GM18526 (cell line): ENCODE results near the gene PREB.

Source experiments
- POLR2A ChIP-seq: IDR thresholded peaks from 3 replicates; pipeline ENCODE4 v1.6.1; 2011; ENCODE audit not compliant: insufficient read length; ENCODE audit errors: extremely low read depth

The PREB gene, protein sequence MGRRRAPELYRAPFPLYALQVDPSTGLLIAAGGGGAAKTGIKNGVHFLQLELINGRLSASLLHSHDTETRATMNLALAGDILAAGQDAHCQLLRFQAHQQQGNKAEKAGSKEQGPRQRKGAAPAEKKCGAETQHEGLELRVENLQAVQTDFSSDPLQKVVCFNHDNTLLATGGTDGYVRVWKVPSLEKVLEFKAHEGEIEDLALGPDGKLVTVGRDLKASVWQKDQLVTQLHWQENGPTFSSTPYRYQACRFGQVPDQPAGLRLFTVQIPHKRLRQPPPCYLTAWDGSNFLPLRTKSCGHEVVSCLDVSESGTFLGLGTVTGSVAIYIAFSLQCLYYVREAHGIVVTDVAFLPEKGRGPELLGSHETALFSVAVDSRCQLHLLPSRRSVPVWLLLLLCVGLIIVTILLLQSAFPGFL

DNA sequence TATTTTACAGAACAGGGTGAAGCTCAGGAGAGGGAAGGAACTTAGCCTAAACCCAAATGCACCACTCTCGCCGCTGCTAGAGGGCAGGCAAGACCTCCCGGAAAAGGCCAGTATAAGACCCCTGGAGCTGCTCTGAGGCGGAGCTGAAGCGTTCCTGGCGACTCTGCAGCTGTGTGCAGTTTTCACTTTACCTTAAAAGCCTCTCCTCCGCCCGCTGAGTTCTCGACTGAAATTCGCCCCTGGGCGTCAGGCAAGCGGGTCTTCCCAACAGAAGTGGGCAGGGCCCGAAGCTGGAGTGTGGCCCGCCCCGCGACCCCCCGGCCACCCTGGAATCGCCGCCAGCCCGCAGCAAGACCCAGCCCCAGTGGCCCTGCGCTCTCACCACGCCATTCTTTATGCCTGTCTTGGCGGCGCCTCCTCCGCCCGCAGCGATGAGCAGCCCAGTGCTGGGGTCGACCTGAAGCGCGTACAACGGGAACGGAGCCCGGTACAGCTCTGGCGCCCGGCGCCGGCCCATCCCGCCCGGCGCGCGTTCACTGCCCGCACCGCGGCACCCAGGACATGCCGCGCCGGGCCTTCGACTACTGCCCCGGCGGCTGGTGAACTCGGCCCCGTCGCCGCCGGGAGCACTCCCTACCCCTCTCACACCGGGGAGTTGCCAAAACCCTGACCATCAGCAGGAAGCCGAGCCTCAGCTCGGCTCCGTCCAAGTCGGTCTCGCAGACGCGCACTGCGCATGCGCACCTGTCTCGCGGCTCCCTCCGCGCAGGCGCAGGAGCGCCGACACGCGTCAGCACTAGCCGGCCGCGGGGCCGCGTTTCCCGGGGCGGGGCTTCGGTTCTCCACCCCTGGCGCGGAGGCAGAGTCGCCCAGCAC lies at the start of gene PREB:
TSS of gene PREB (minus strand) at position 732 of the 876 bp plus-strand sequence. CDS start at position 517, 215 bp downstream.
- peak; percentile 92 for TF ChIP-seq POLR2A

DNA sequence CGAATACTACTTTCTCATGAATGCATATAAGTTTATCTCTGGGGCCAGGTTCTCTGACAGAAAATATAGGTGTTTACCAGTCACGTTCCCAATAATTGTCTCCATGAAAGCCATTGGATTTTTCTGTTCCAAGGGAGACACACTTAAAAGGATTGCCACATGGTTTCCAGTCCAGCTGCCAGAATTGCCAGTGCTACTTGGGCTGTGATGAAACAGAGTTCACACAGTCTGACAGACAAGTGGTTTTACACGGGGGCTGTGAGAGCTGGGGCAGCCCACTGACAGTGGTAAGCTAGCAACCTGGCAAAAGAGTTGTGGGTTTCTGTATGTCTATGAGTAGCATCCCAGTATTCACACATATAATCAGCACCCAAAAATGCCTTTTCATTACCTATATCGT lies 49.7 kb upstream of the PREB start:
- TF ChIP-seq POLR2A: no peak

DNA sequence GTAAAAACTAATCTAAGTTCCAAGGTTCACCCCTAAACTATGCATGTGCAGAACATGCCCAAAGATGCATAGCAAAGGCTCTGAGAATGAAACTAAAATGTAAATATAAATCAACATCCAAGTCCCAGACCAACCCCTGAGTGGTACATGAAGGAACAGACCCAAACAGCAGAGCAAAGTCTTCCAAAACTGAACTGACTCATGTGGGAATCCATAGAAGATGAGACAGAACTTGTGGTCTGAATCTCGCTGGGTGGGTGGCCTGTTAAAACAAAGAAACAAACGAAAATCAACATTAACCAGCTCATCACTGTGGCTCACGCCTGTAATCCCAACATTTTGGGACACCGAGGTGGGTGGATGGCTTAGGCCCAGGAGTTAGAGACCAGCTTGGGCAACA lies 47.9 kb upstream of the PREB start:
- no peak for TF ChIP-seq POLR2A

DNA sequence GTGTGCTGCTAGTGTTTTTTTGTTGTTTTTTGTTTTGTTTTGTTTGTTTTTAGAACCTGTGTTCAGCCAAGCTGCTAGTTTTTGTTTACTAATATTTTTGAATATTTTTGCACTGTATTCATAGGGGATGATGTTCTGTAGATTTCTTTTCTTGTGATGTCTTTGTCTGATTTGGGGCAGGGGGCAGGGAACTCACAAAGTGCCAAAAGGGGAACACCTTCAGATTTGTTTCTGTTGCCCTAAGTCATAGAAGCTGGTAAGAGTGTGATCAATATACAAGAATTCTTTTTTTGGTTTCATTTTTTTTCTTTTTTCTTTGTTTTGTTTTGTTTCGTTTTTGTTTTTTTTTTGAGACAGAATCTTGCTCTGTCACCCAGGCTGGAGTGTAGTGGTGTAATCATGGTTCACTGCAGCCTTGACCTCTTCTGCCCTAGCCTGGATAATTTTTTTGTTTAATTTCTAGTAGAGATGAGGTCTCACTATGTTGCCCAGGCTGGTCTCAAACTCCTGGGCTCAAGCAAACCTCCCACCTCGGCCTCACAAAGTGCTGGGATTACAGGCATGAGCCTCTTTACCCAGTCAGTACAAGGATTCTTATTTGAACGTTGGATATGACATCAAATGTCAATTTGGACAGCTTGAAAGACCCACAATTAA lies 45.0 kb upstream of the PREB start:
- TF ChIP-seq POLR2A: no peak

DNA sequence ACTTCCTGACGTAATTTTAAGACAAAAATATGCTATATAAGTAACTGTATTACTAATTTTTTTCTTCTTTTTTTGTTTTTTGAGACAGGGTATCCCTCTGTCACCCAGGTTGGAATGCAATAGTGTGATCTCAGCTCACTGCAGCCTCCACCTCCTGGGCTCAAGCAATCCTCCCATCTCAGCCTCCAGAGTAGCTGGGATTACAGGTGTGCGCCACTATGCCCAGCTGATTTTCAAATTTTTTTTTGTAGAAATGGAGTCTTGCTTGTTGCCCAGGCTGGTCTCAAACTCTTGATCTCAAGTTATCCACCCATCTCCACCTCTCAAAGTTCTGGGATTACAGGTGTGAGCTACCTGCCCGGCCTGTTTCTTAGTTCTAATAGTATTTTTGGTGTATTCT lies 44.0 kb upstream of the PREB start:
- no peak for TF ChIP-seq POLR2A

DNA sequence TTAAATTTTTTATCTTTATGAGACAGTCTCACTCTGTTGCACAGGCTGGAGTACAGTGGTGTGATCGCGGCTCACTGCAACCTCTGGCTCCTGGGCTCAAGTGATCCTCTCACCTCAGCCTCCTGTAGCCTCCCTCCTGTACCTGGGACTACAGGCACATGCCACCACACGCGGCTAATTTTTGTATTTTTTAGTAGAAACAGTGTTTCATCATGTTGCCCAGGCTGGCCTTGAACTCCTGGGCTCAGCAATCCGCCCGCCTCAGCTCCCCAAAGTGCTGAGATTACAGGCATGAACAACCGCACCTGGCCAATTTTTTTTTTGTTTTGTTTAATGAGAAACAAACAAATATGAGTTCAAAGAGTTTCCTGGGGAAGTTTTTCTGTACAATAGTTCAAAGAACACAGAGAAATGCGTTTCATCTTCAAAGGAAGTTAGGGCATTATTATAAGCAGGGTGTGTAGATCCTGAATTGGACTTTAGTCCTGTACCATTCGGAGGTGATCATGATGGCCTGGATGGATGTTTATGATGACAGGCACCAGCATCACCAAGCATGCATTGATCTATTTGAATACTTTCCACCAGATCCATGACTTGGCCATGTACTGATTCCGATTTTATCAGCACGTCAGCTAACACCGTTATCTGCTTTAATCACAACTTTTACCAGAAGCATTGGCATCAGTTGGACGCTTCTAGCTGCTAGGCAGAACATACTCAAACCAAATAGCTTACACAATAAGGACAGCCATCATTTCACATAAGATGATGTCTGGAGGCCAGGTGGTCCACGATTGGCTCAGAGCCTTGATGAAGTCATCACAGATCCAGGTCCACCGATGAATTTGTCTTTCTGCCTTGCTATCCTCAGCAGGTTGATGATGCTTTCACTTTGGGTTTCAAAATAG lies 43.3 kb upstream of the PREB start:
- no peak for TF ChIP-seq POLR2A

DNA sequence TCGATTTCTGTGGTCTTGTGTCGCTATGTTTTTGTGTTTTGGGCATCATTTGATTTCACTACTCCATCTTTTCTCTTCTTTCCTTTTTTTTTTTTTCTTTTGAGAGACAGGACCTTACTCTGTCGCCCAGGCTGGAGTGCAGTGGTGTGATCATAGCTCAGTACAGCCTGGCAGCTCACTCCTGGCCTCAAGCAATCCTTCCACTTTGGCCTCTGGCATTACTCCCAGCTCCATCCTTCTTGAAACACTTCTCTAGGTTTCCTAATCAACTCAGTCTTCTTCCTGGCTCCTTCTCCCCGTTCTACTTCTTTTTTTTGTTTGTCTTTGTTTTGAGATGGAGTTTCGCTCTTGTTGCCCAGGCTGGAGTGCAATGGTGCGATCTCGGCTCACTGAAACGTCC lies 40.9 kb upstream of the PREB start:
- TF ChIP-seq POLR2A: no peak

DNA sequence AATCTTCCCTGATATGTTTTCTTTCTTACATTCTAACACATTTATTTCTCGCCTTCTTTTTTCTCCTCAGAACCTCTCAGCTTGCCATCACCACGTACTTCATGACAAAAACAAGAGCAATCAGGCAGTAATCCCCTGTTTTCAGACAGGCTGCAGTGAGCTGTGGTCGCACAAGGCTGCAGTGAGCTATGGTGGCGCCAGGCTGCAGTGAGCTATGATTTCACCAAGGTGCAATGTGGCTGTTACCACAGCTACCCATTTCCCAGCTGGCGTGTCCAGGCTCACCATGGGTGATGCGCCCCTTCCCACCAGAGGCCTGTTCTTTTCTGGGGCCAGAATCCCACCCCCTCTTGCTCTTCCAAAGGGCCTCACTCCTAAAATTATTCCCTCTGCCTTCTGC lies 40.2 kb upstream of the PREB start:
- no peak for TF ChIP-seq POLR2A

DNA sequence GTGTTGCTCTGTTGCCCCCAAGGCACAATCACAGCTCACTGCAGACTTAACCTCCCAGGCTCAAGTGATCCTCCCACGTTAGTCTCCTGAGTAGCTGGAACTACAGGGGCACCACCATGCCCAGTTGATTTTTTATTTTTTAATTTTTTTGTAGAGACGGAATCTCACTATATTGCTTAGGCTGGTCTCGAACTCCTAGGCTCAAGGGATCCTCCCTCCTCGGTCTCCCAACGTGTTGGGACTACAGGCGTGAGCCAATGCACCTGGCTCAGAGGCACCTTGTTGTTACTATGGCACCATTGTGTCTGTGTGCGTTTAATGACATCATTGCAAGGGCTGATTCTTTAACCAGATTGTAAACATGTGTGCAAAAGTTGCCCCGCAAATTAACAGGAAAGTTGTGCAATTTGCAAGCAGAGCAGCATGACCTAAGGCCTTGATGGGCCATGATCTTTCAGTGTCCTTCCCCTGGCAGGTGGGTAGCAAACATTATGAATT lies 37.0 kb upstream of the PREB start:
- TF ChIP-seq POLR2A: no peak

DNA sequence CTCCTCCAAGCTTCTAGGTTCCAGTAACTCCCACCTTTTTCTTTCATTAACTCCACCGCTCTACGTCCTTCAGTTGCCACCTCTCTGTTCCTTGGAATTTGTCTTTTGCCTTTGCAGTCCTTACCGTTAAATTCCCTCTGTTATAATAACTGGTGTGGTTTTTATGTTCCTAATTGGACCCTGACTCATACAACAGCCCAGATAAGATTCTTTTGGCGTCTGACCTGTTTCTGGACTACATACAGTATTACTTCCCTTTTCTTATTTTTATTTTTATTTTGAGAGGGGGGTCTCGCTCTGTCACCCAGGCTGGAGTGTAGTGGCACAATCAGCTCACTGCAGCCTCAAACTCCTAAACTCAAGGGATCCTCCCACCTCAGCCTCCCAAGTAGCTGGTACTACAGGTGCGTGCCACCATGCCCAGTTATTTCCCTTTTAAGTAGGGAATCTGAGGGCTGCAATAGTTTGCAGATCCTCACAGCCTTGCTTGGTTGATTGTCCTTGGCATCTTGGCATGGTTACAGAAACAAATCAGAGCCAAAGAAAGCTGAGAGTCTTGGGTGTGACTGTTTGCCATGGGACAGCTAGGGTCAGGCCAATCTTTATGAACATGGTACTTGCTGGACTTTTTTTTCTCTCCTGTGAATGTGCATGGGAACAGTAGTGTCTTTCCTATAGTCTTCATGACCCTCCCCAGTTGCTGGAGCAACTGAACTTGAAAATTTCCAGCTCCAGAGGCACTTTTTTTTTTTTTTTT lies 36.3 kb upstream of the PREB start:
- TF ChIP-seq POLR2A: no peak

DNA sequence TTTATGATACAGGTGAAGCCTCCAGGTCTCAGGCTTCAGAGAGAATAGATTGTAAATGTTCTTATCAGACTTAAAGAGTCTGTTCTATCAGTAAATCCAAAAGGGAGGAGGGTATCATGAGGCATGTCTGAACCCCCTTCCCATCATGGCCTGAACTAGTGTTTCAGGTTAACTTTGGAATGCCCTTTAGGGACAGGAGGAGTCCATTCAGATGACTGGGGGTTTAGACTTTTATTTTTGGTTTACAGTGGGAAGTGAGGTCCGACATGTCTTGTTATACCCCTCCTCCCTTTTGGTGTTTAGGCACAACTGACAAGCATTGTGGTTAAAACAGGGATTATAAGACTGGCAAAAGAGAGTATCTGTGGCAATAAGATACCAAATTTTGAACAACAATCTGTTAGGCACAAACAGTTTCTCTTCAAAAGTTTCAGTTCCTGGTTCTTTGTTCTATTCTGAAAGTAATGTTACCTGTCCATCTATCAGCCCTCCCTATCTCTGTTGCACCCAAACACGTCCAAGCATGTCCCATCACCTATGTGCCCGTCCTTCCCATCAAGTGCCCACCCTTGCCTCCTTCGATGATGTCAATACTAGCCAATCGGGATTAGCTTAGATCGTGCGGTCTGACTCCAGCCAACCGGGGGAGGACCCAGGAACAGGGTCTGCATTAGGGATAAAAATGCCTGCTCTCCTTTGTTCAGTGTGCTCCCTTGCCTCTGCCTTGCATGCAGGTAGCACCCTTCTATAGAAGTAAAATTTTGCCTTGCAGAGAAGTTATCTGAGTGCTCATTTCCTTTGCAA lies 30.7 kb upstream of the PREB start:
- TF ChIP-seq POLR2A: no peak

DNA sequence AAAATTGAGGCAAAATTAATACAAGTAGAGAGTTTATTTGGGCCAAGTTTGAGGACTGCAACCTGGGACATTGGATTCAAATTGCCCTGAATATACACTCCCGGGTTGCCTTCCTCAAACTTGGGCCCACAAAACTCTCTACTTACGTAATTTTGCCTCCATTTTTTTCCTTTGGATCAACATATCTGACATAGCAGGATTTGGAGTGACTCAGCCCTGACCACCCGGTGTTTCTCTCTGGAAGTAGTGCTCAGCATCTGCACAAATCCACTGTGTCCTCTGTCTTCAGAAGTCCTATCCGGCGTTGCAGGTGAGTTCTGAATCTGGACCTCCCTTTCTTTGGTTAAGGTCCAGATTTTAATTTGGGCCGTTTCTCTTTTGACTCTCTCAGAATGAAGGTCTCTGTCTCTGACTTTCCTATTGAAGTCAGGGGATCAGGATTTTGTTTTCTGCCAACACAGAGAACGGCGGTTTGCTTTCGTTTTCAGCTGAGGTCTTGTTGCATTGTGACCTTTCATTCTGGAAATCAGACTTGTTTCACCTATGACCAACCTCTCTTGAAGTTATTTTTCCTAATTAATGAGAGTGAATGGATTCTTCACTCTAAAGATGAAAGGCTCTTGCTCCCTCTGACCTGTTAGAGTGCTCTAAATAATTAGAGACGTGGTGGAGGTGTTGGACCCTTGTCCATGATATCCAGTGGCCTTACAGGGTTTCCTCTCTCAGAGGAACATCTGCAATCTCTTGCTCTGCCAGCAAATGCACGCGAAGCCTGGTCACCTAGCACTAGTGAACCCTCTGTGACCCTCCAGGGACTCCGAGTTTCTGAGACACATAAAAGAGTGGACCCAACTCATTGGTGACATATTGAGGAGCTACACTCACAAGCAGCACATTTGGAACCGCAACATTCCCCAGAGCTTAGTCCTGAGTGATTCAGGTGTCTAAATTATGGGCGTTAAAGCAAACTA lies 28.0 kb upstream of the PREB start:
- TF ChIP-seq POLR2A: no peak
